HepG2 (cell line): ENCODE measurements around the gene OS9. TPM values are rescaled to one million over a fixed set of nuclear protein-coding genes. Genes with fewer than 3 reads are reported as not detected.

Source experiments
- ATAC-seq: fragments of 200-7000 bp; cut with Tn5 transposase; 3 replicates; pipeline ENCODE4 v1.9.1; 2020; ENCODE audit warnings: mild to moderate bottlenecking, moderate library complexity
- BruUV-seq: library from RNA; stranded (reverse); fragments of 400-500 nt; replicated peaks from 2 replicates; lab custom pipeline; 2021; lab: Mats Ljungman, UMichigan
- CTCF ChIA-PET: fragments of 300-600 bp; formaldehyde crosslinking; extraction: SDS; loops from one replicate; lab custom pipeline; 2021; ENCODE audit warnings: low total read pairs, inconsistent platforms, low intra/inter-chr PET ratio; lab: Yijun Ruan, JAX
- POLR2A ChIA-PET: fragments of 350-600 bp; sonication (Branson Sonifier 250); formaldehyde crosslinking; loops from one replicate; lab custom pipeline; 2020; ENCODE audit warnings: antibody characterized with exemption, inconsistent platforms; lab: Yijun Ruan, JAX
- DNase-seq: peaks from one replicate; pipeline ENCODE4 v3.0.0-alpha.2; 2015; ENCODE audit warnings: low spot score
- FAIRE-seq: peaks from 3 replicates; lab custom pipeline; 2011; peaks lifted over from hg19 to GRCh38; lab: Jason Lieb, UNC
- H2AFZ ChIP-seq: one replicate; pipeline ENCODE4 v1.6.1; 2011; ENCODE audit warnings: low read length, inconsistent platforms
- H3K27ac ChIP-seq: fragments of 300-600 bp; 3 replicates; pipeline ENCODE4 v1.8.0; 2011; ENCODE audit warnings: mixed run types, mild to moderate bottlenecking, mixed read lengths, low read length, inconsistent platforms; ENCODE audit not compliant: insufficient read depth; ENCODE audit errors: extremely low read length
- H3K27me3 ChIP-seq, 2 experiments: fragments of 200-600 bp in 1 of 2; 2 replicates in 1 of 2; 3 replicates in 1 of 2; pipeline versions ENCODE4 v1.6.0 to v1.8.0; 2011; ENCODE audit warnings: low read length in 2 of 2, mild to moderate bottlenecking in 2 of 2, moderate library complexity in 2 of 2, inconsistent platforms in 1 of 2; ENCODE audit not compliant: insufficient read depth in 2 of 2, control insufficient read depth in 1 of 2
- H3K36me3 ChIP-seq, 2 experiments: fragments of 200-600 bp in 1 of 2; replicated peaks in 1 of 2; 2 replicates in 1 of 2; 3 replicates in 1 of 2; pipeline versions ENCODE4 v1.5.1 to v1.8.0; 2011; ENCODE audit warnings: low read length in 2 of 2, inconsistent platforms in 1 of 2; ENCODE audit not compliant: insufficient read depth in 2 of 2, control insufficient read depth in 1 of 2
- H3K4me1 ChIP-seq: 2 replicates; pipeline ENCODE4 v1.5.1; 2012; ENCODE audit warnings: low read length, inconsistent platforms; ENCODE audit not compliant: insufficient read depth
- H3K4me2 ChIP-seq: 2 replicates; pipeline ENCODE4 v1.6.0; 2011; ENCODE audit warnings: low read depth, low read length, inconsistent platforms
- H3K4me3 ChIP-seq, 3 experiments: fragments of 200-600 bp in 1 of 3; sonication (generic), shearing (Covaris generic) in 1 of 3; replicated peaks in 1 of 3; 2 replicates each; pipeline ENCODE4 v1.5.1; 2011 to 2016; ENCODE audit warnings: low read length in 3 of 3, inconsistent platforms in 2 of 3, low read depth in 2 of 3, mild to moderate bottlenecking in 2 of 3, control low read depth in 1 of 3, mixed read lengths in 1 of 3; ENCODE audit not compliant: insufficient read depth in 1 of 3
- H3K79me2 ChIP-seq: one replicate; pipeline ENCODE4 v1.6.1; 2011; ENCODE audit warnings: low read length, inconsistent platforms; ENCODE audit not compliant: insufficient read depth
- H3K9ac ChIP-seq: 2 replicates; pipeline ENCODE4 v1.6.0; 2011; ENCODE audit warnings: mild to moderate bottlenecking, low read depth, low read length, inconsistent platforms; ENCODE audit not compliant: insufficient read depth
- H3K9me3 ChIP-seq: 2 replicates; pipeline ENCODE4 v1.5.1; 2012; ENCODE audit warnings: mild to moderate bottlenecking, low read length
- H4K20me1 ChIP-seq: 2 replicates; pipeline ENCODE4 v1.6.0; 2011; ENCODE audit warnings: inconsistent platforms, mild to moderate bottlenecking, low read length, moderate library complexity; ENCODE audit not compliant: insufficient read depth
- AGO2 ChIP-seq: fragments of 200-400 bp; formaldehyde crosslinking; optimal IDR thresholded peaks from 2 replicates; pipeline ENCODE3; 2017; ENCODE audit warnings: mild to moderate bottlenecking, low read depth, low read length, moderate library complexity
- FOSL1 ChIP-seq: sonication (generic); formaldehyde crosslinking; IDR thresholded peaks from 2 replicates; pipeline ENCODE4 v1.9.0; 2021; ENCODE audit warnings: missing genetic modification reagents, borderline replicate concordance
- FOXK1 ChIP-seq: sonication (generic); formaldehyde crosslinking; IDR thresholded peaks from 2 replicates; pipeline ENCODE4 v1.4.0; 2020; ENCODE audit warnings: low read depth, missing genetic modification reagents, borderline replicate concordance
- FOXP1 ChIP-seq, 2 experiments: fragments of 450-650 bp in 1 of 2; IDR thresholded peaks; 2 replicates each; pipeline ENCODE4 v1.6.1; 2017 to 2018; ENCODE audit warnings: antibody characterized with exemption in 1 of 2
- HOXD1 ChIP-seq: sonication (generic); formaldehyde crosslinking; IDR thresholded peaks from 2 replicates; pipeline ENCODE4 v1.5.0; 2020; ENCODE audit warnings: missing genetic modification reagents
- MTERF4 ChIP-seq: sonication (generic); formaldehyde crosslinking; IDR thresholded peaks from 2 replicates; pipeline ENCODE4 v1.8.0; 2023; ENCODE audit warnings: mild to moderate bottlenecking, missing genetic modification reagents
- PCBP1 ChIP-seq: fragments of 200-400 bp; formaldehyde crosslinking; IDR thresholded peaks from 2 replicates; pipeline ENCODE4 v1.6.1; 2017; ENCODE audit warnings: mild to moderate bottlenecking, low read depth, low read length, borderline replicate concordance
- POLR2G ChIP-seq: fragments of 200-400 bp; formaldehyde crosslinking; IDR thresholded peaks from 2 replicates; pipeline ENCODE4 v1.6.1; 2018; ENCODE audit warnings: mild to moderate bottlenecking, low read depth, low read length, moderate library complexity
- RFXANK ChIP-seq: IDR thresholded peaks from 2 replicates; pipeline ENCODE4 v1.6.1; 2016
- SNRNP70 ChIP-seq: fragments of 200-400 bp; formaldehyde crosslinking; IDR thresholded peaks from 2 replicates; pipeline ENCODE4 v1.6.1; 2017; ENCODE audit warnings: mild to moderate bottlenecking, low read depth, low read length, moderate library complexity
- SRY ChIP-seq: sonication (generic); formaldehyde crosslinking; IDR thresholded peaks from 2 replicates; pipeline ENCODE4 v1.8.0; 2022; ENCODE audit warnings: mild to moderate bottlenecking, missing genetic modification reagents
- TRIM24 ChIP-seq: sonication (generic); formaldehyde crosslinking; IDR thresholded peaks from 2 replicates; pipeline ENCODE4 v1.8.0; 2022; ENCODE audit warnings: mild to moderate bottlenecking, missing genetic modification reagents
- ZFY ChIP-seq: sonication (generic); formaldehyde crosslinking; IDR thresholded peaks from 2 replicates; pipeline ENCODE4 v1.4.0; 2020; ENCODE audit warnings: missing genetic modification reagents
- WGBS: methylation state at CpG from one replicate; pipeline ENCODE4 v1.1.6; 2017; ENCODE audit warnings: low lambda C conversion rate; 5-methylcytosine and 5-hydroxymethylcytosine counted together
- in situ Hi-C: cut with HindIII; loops from 2 replicates; pipeline ENCODE4 v1.10.0; 2017; ENCODE audit warnings: low pct_unique_long_range_greater_than_20kb; ENCODE audit not compliant: extremely low pct_ligation_motif_present
- intact Hi-C: fragments of 100-400 bp; cut with micrococcal nuclease; formaldehyde crosslinking; loops from one replicate; pipeline ENCODE4 v1.10.0; 2022; ENCODE audit not compliant: unreplicated experiment
- polyA plus RNA-seq, 8 experiments: library from polyadenylated mRNA; depleted of rRNA in 3 of 8; stranded (reverse) in 7 of 8; unstranded in 1 of 8; fragments of >200 nt; fragmentation: Illumina TruSeq in 4 of 8; extraction: Trizol in 4 of 8; gene quantifications; 2 replicates each; pipeline versions ENCODE4 v1.2.1 to v1.2.3, GENCODE V29; 2011 to 2016; ENCODE audit warnings: low read depth in 4 of 8, missing spikeins in 1 of 8, mixed read lengths in 1 of 8; ENCODE audit not compliant: insufficient read depth in 1 of 8
- total RNA-seq, 5 experiments: library from RNA; depleted of rRNA; stranded (reverse); fragments of >200 nt; fragmentation: Illumina TruSeq; extraction: Trizol; gene quantifications; 2 replicates each; pipeline ENCODE4 v1.2.3, GENCODE V29; 2016; ENCODE audit warnings: low read depth in 1 of 5
- TF ChIP-seq, protein P1 (sequence below): sonication (generic); formaldehyde crosslinking; IDR thresholded peaks from 2 replicates; pipeline ENCODE4 v1.5.1; 2020; ENCODE audit warnings: missing genetic modification reagents, mild to moderate bottlenecking, borderline replicate concordance
- TF ChIP-seq, protein P2 (sequence below): sonication (generic); formaldehyde crosslinking; IDR thresholded peaks from 2 replicates; pipeline ENCODE4 v1.5.1; 2020; ENCODE audit warnings: mild to moderate bottlenecking, missing genetic modification reagents, moderate library complexity

Gene OS9
- total and polyA plus RNA-seq, 2 of the 13 experiments (the other 11 are each of a cell fraction or from before 2014, with no cell fraction given): 156 to 206 TPM

GRCh38 chr12:57723630-57723962 lies 29.7 kb downstream of the OS9 start (continued):
- TF ChIP-seq FOSL1 (CRISPR knock-in tag): no peak
- no peak for TF ChIP-seq PCBP1
- TF ChIP-seq FOXK1 (CRISPR knock-in tag): no peak
- no peak for TF ChIP-seq ZFY (CRISPR knock-in tag)
- TF ChIP-seq FOXP1 (IDR thresholded peaks at IDR 0.05): no peak
- no peak for TF ChIP-seq FOXP1 (CRISPR knock-in tag; IDR thresholded peaks at IDR 0.05)
- TF ChIP-seq RFXANK: no peak
- TF ChIP-seq, protein P1, sequence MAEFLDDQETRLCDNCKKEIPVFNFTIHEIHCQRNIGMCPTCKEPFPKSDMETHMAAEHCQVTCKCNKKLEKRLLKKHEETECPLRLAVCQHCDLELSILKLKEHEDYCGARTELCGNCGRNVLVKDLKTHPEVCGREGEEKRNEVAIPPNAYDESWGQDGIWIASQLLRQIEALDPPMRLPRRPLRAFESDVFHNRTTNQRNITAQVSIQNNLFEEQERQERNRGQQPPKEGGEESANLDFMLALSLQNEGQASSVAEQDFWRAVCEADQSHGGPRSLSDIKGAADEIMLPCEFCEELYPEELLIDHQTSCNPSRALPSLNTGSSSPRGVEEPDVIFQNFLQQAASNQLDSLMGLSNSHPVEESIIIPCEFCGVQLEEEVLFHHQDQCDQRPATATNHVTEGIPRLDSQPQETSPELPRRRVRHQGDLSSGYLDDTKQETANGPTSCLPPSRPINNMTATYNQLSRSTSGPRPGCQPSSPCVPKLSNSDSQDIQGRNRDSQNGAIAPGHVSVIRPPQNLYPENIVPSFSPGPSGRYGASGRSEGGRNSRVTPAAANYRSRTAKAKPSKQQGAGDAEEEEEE (CRISPR knock-in tag): no peak
- TF ChIP-seq SNRNP70: no peak

DNA sequence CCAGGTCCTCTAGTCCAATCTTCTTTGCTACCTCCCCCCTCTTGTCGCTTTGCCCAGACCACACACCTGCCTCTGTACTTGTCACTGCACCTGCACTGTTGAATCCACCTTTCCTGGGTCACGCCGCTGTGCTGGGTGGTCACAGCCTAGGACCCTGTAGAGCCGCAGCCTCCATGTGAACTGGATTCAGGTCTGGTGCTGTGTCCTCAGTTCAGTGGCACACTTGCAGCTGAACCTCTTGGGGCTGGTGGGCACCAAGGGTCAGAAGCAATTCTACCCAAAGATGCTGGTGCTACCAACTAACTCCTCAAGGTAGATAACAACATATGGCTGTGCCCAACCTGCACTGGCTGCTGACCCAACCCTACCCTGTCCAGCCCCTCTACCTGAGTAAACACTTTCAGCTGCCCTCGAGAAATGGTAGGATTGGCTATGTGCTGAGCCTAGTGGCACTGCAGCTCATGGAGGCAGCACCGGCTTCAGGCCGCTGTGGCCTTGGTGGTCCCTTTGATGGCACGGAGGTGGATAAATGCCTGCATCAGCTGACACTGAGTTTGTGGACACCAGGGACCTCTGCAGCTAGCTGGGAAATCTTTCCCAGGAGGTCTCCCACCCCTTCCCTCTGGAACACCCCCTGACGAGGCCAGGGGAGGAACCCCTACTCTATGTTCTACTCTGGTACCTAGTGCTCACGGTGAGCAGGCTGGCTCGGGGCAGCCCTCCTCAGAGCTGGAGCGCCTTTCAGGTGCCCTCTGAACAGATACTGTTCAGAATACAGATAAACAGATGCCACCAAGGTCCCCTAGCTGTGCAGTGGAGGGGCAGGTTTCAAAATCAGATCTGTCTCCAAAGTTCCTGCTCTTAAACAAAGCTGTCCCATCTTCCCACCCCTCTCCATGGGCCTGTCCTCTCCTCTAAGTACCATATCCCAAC lies 30.3 kb downstream of the OS9 start:
- H3K27me3 ChIP-seq: peaks cover 0 to 2% of the 10 kb centered on the region in 2 experiments; a peak in 3 of 5 replicates
- peaks cover 5% of the 10 kb centered on the region; the same call in 1 of the 2 replicates for H3K4me1 ChIP-seq
- intact Hi-C loops (no loop called here), in situ Hi-C loops (no loop called here)
- ChIA-PET CTCF (no interaction called here), POLR2A (interaction anchor here (0.6 kb wide), 1 partner anchor 139 kb away, joined by 3 read pairs; no protein-coding TSS in a partner anchor)
- no peak overlapping the region for H3K9ac ChIP-seq
- H3K4me3 ChIP-seq: no peak overlapping the region
- ATAC-seq: no peak
- no peak for FAIRE-seq
- TF ChIP-seq SRY (CRISPR knock-in tag) (no peak), MTERF4 (CRISPR knock-in tag) (no peak), AGO2 (peak; percentile 25), TRIM24 (CRISPR knock-in tag) (no peak), POLR2G (peak; percentile 37; the same call in 1 of the 2 replicates), HOXD1 (CRISPR knock-in tag) (no peak)
- TF ChIP-seq, protein P2, sequence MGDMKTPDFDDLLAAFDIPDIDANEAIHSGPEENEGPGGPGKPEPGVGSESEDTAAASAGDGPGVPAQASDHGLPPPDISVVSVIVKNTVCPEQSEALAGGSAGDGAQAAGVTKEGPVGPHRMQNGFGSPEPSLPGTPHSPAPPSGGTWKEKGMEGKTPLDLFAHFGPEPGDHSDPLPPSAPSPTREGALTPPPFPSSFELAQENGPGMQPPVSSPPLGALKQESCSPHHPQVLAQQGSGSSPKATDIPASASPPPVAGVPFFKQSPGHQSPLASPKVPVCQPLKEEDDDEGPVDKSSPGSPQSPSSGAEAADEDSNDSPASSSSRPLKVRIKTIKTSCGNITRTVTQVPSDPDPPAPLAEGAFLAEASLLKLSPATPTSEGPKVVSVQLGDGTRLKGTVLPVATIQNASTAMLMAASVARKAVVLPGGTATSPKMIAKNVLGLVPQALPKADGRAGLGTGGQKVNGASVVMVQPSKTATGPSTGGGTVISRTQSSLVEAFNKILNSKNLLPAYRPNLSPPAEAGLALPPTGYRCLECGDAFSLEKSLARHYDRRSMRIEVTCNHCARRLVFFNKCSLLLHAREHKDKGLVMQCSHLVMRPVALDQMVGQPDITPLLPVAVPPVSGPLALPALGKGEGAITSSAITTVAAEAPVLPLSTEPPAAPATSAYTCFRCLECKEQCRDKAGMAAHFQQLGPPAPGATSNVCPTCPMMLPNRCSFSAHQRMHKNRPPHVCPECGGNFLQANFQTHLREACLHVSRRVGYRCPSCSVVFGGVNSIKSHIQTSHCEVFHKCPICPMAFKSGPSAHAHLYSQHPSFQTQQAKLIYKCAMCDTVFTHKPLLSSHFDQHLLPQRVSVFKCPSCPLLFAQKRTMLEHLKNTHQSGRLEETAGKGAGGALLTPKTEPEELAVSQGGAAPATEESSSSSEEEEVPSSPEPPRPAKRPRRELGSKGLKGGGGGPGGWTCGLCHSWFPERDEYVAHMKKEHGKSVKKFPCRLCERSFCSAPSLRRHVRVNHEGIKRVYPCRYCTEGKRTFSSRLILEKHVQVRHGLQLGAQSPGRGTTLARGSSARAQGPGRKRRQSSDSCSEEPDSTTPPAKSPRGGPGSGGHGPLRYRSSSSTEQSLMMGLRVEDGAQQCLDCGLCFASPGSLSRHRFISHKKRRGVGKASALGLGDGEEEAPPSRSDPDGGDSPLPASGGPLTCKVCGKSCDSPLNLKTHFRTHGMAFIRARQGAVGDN (CRISPR knock-in tag): 0 out of 2 replicates have a peak, but pooled peaks have one; percentile 13
- no peak overlapping the region for H3K27ac ChIP-seq
- DNase-seq: no peak
- H3K36me3 ChIP-seq: peaks cover 4 to 18% of the 10 kb centered on the region in 2 experiments
- no peaks in the 10 kb centered on the region for H3K9me3 ChIP-seq
- H4K20me1 ChIP-seq: no peaks in the 10 kb centered on the region
- WGBS: 78% methylated on average over 4 of the region's 12 CpGs
- no TSS peak for BruUV-seq
- H3K79me2 ChIP-seq: no peaks in the 10 kb centered on the region
- no peak overlapping the region for H2AFZ ChIP-seq
- H3K4me2 ChIP-seq: no peak overlapping the region
